ENCODE results near the gene LAX1. TPM values are rescaled to one million over a fixed set of nuclear protein-coding genes. Genes with fewer than 3 reads are reported as not detected.
A peak's percentile ranks its signal among the peaks of the same experiment; 100 is the strongest.
"Not testable (repeated sequence)": the region's sequence is repeated elsewhere in the genome, so short reads cannot be mapped to it uniquely, and the experiment has no call there.

Gene LAX1
- total RNA-seq, 2 donors from 2014 or later, result 0.15 TPM; not detected in 1

DNA sequence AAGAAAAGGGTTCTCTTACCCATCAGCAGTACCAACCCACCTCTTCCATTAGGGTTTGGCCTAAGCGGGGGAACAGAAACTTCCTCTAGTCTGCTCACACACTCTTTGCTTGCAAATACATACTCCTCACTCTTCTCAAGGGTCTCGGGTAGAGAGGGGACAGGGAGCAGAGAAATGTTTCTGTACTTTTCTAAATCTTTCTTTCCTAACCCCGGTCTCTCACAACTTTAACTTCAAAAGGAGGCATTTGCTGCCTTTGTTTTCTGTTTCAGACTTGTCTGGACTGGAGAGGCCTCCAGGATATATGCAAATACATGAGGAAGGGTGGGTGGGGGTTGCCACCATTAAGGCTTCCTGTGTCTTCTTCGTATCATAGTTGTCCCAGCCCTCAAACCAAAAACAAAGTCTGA is 10.5 kb upstream of the LAX1 start:
- H3K9me3 Mint-ChIP-seq, result no peaks in the 10 kb centered on the region
- Histone ChIP-seq H3K4me3 (ENCODE audit: low read length) (no peak overlapping the region), H3K9ac (ENCODE audit: extremely low read depth, low read length, poor library complexity, severe bottlenecking) (no peak overlapping the region), H3K27ac (ENCODE audit: low read depth, low read length) (no peak overlapping the region), H3K27me3 (ENCODE audit: control insufficient read depth, insufficient read depth, low read length, poor library complexity, severe bottlenecking) (no peaks in the 10 kb centered on the region), H3K4me1 (ENCODE audit: control insufficient read depth, insufficient read depth, low read length) (no peaks in the 10 kb centered on the region), H3K9me3 (ENCODE audit: control insufficient read depth, low read length) (no peaks in the 10 kb centered on the region), H3K36me3 (ENCODE audit: control insufficient read depth, insufficient read depth, low read length) (no peaks in the 10 kb centered on the region)
- no peak overlapping the region for H3K27ac Mint-ChIP-seq
- no peak for DNase-seq
- H3K4me3 Mint-ChIP-seq, result no peak overlapping the region
- no peaks in the 10 kb centered on the region for H3K36me3 Mint-ChIP-seq (ENCODE audit: low read depth)
- peaks cover 12% of the 10 kb centered on the region for H3K4me1 Mint-ChIP-seq
- no peaks in the 10 kb centered on the region for H3K27me3 Mint-ChIP-seq (ENCODE audit: insufficient read depth)
- TF ChIP-seq, protein P1, sequence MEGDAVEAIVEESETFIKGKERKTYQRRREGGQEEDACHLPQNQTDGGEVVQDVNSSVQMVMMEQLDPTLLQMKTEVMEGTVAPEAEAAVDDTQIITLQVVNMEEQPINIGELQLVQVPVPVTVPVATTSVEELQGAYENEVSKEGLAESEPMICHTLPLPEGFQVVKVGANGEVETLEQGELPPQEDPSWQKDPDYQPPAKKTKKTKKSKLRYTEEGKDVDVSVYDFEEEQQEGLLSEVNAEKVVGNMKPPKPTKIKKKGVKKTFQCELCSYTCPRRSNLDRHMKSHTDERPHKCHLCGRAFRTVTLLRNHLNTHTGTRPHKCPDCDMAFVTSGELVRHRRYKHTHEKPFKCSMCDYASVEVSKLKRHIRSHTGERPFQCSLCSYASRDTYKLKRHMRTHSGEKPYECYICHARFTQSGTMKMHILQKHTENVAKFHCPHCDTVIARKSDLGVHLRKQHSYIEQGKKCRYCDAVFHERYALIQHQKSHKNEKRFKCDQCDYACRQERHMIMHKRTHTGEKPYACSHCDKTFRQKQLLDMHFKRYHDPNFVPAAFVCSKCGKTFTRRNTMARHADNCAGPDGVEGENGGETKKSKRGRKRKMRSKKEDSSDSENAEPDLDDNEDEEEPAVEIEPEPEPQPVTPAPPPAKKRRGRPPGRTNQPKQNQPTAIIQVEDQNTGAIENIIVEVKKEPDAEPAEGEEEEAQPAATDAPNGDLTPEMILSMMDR (conservative IDR thresholded peaks at IDR 0.05), result no peak
- 66 to 83% methylated on average over 2 to 4 of the region's 4 CpGs for WGBS, 2 experiments (ENCODE audit: insufficient coverage in 1 of 2, insufficient read length in 1 of 2)

DNA sequence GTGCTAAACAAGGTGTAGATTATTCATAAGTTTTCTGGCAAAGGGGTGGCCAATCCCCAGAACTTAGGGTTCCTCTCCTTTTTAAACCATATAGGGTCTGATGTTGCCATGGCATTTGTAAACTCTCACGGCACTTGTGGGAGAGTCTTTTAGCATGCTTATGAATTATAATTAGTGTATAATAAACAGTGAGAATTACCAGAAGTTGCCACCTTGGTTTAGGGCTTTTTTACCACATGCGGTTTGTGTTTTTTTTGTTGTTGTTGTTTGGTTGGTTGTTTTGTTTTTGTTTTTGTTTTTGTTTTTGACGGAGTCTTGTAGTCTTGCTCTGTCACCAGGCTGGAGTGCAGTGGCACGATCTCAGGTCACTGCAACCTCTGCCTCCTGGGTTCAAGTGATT is 8.9 kb upstream of the LAX1 start:
- no peak for DNase-seq
- no peaks in the 10 kb centered on the region for H3K9me3 ChIP-seq (ENCODE audit: control insufficient read depth, low read length)
- H3K27ac Mint-ChIP-seq, result peak overlapping the region; percentile 42

DNA sequence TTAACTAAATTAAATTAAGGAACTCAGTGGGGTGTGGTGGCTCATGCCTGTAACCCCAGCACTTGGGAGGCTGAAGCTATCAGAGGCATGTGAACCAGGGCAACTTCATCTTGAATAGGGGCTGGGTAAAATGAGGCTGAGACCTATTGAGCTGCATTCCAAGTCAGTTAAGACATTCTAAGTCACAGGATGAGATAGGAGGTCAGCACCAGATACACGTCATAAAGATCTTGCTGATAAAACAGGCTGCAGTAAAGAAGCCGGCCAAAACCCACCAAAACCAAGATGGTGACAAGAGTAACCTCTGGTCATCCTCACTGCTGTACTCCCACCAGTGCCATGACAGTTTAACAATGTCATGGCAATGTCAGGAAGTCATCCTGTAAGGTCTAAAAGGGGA is 6.2 kb upstream of the LAX1 start:
- H3K4me3 ChIP-seq (ENCODE audit: low read length); H3K9me3 Mint-ChIP-seq; H3K9me3 ChIP-seq (ENCODE audit: control insufficient read depth, low read length); H3K36me3 ChIP-seq (ENCODE audit: control insufficient read depth, insufficient read depth, low read length); H3K4me3 Mint-ChIP-seq; H3K27me3 ChIP-seq (ENCODE audit: control insufficient read depth, insufficient read depth, low read length, poor library complexity, severe bottlenecking); H3K27ac ChIP-seq (ENCODE audit: low read depth, low read length); H3K27me3 Mint-ChIP-seq (ENCODE audit: insufficient read depth); H3K9ac ChIP-seq (ENCODE audit: extremely low read depth, low read length, poor library complexity, severe bottlenecking); H3K4me1 ChIP-seq (ENCODE audit: control insufficient read depth, insufficient read depth, low read length); H3K27ac Mint-ChIP-seq; H3K36me3 Mint-ChIP-seq (ENCODE audit: low read depth); DNase-seq: not testable (repeated sequence)
- peaks cover 14% of the 10 kb centered on the region for H3K4me1 Mint-ChIP-seq
- WGBS, 2 experiments (ENCODE audit: insufficient coverage in 1 of 2, insufficient read length in 1 of 2), result 93% methylated on average over 2 of the region's 2 CpGs

More for the DNA sequence above, 8.9 kb upstream of the LAX1 start:
- TF ChIP-seq, protein P1 (conservative IDR thresholded peaks at IDR 0.05), result no peak
- no peaks in the 10 kb centered on the region for H3K27me3 ChIP-seq (ENCODE audit: control insufficient read depth, insufficient read depth, low read length, poor library complexity, severe bottlenecking)
- peaks cover 12% of the 10 kb centered on the region for H3K4me1 Mint-ChIP-seq
- no peak overlapping the region for H3K9ac ChIP-seq (ENCODE audit: extremely low read depth, low read length, poor library complexity, severe bottlenecking)
- H3K27me3 Mint-ChIP-seq (ENCODE audit: insufficient read depth), result no peaks in the 10 kb centered on the region
- WGBS, 2 experiments (ENCODE audit: insufficient coverage in 1 of 2, insufficient read length in 1 of 2), result 86 to 100% methylated on average over 3 to 4 of the region's 4 CpGs
- H3K4me3 Mint-ChIP-seq, result no peak overlapping the region
- no peak overlapping the region for H3K27ac ChIP-seq (ENCODE audit: low read depth, low read length)
- no peaks in the 10 kb centered on the region for H3K36me3 Mint-ChIP-seq (ENCODE audit: low read depth)
- H3K9me3 Mint-ChIP-seq, result no peaks in the 10 kb centered on the region
- H3K36me3 ChIP-seq (ENCODE audit: control insufficient read depth, insufficient read depth, low read length), result no peaks in the 10 kb centered on the region
- no peaks in the 10 kb centered on the region for H3K4me1 ChIP-seq (ENCODE audit: control insufficient read depth, insufficient read depth, low read length)
- no peak overlapping the region for H3K4me3 ChIP-seq (ENCODE audit: low read length)

DNA sequence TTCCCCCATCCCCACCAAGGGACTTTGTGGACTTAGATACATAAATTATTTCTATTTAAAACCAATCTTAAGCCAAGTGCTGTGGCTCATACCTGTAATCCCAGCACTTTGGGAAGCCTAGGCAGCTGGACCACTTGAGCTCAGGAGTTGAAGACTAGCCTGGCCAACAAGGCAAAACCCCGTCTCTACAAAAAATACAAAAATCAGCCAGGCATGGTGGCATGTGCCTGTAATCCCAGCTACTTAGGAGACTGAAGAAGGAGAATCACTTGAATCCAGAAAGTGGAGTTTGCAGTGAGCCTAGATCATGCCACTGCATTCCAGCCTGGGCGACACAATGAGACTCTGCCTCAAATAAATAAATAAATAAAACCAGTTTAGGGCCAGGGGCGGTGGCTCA is 4.5 kb upstream of the LAX1 start:
- no peaks in the 10 kb centered on the region for H3K36me3 Mint-ChIP-seq (ENCODE audit: low read depth)
- TF ChIP-seq, protein P1 (conservative IDR thresholded peaks at IDR 0.05), result no peak
- no peak overlapping the region for H3K4me3 Mint-ChIP-seq
- no peak overlapping the region for H3K4me3 ChIP-seq (ENCODE audit: low read length)
- H3K9me3 ChIP-seq (ENCODE audit: control insufficient read depth, low read length), result no peaks in the 10 kb centered on the region
- no peak overlapping the region for H3K9ac ChIP-seq (ENCODE audit: extremely low read depth, low read length, poor library complexity, severe bottlenecking)
- no peak overlapping the region for H3K27ac Mint-ChIP-seq
- no peaks in the 10 kb centered on the region for H3K9me3 Mint-ChIP-seq
- DNase-seq, result no peak
- peaks cover 2% of the 10 kb centered on the region for H3K4me1 ChIP-seq (ENCODE audit: control insufficient read depth, insufficient read depth, low read length)
- no peak overlapping the region for H3K27ac ChIP-seq (ENCODE audit: low read depth, low read length)
- H3K27me3 Mint-ChIP-seq (ENCODE audit: insufficient read depth), result no peaks in the 10 kb centered on the region
- no peaks in the 10 kb centered on the region for H3K36me3 ChIP-seq (ENCODE audit: control insufficient read depth, insufficient read depth, low read length)
- WGBS, 2 experiments (ENCODE audit: insufficient coverage in 1 of 2, insufficient read length in 1 of 2), result 90 to 97% methylated on average over 3 of the region's 3 CpGs
- H3K4me1 Mint-ChIP-seq, result peaks cover 20% of the 10 kb centered on the region
- no peaks in the 10 kb centered on the region for H3K27me3 ChIP-seq (ENCODE audit: control insufficient read depth, insufficient read depth, low read length, poor library complexity, severe bottlenecking)

DNA sequence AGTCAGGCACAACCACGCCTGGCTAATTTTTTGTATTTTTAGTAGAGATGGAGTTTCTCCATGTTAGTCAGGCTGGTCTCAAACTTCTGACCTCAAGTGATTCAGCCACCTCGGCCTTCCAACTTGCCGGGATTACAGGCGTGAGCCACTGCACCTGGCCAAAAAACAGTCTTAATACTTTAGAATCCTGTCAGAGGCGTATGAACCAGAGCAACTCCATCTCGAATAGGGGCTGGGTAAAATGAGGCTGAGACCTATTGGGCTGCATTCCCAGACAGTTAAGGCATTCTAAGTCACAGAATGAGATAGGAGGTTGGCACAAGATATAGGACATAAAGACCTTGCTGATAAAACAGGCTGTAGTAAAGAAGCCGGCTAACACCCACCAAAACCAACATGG is 3.0 kb upstream of the LAX1 start:
- not testable (repeated sequence) for H3K4me3 ChIP-seq (ENCODE audit: low read length); H3K27ac Mint-ChIP-seq; H3K4me1 ChIP-seq (ENCODE audit: control insufficient read depth, insufficient read depth, low read length); H3K4me3 Mint-ChIP-seq; H3K36me3 ChIP-seq (ENCODE audit: control insufficient read depth, insufficient read depth, low read length); H3K27ac ChIP-seq (ENCODE audit: low read depth, low read length); H3K27me3 Mint-ChIP-seq (ENCODE audit: insufficient read depth); H3K9me3 Mint-ChIP-seq; H3K9me3 ChIP-seq (ENCODE audit: control insufficient read depth, low read length); H3K36me3 Mint-ChIP-seq (ENCODE audit: low read depth); H3K9ac ChIP-seq (ENCODE audit: extremely low read depth, low read length, poor library complexity, severe bottlenecking); H3K27me3 ChIP-seq (ENCODE audit: control insufficient read depth, insufficient read depth, low read length, poor library complexity, severe bottlenecking); DNase-seq
- 95 to 100% methylated on average over 3 to 7 of the region's 7 CpGs for WGBS, 2 experiments (ENCODE audit: insufficient coverage in 1 of 2, insufficient read length in 1 of 2)
- peaks cover 12% of the 10 kb centered on the region for H3K4me1 Mint-ChIP-seq

All from endodermal cell (in vitro differentiated cells).